Choroid plexus epithelial cell (primary cell): Measurements from ENCODE around the gene NHS.

ENCODE experiments used
- DNase-seq: peaks from one replicate; pipeline ENCODE4 v3.0.0-alpha.2; 2010; ENCODE audit warnings: low read depth
- H3K4me3 ChIP-seq: 2 replicates; pipeline ENCODE4 v1.5.1; 2011; ENCODE audit warnings: low read depth, mild to moderate bottlenecking, control low read depth, low read length, moderate library complexity
- TF ChIP-seq, protein P1 (sequence below): conservative IDR thresholded peaks from 2 replicates; pipeline ENCODE4 v1.5.1; 2011; ENCODE audit warnings: low read depth, mild to moderate bottlenecking, control low read depth, inconsistent platforms, low read length, moderate library complexity

Gene NHS

DNA sequence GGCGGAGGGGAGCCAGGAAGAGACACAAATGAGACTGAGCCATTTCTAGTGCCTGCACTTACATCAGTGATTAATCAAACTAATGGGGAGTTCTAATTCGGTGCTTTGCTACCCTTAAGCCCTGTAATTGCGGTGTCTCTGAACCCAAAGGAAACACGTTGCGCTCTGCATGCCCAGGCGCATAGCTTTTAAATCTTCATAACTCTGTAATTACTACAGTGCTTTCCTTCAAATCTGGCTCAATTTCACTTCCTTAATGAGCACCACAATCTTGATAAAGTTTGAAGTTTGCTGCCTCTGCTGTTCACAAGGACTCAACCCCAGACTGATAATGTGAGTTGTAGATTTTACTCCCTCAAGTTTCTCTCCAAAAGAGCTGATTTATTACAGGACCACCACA, 5.7 kb upstream of the NHS start:
- no peak overlapping the region for H3K4me3 ChIP-seq
- TF ChIP-seq, protein P1, sequence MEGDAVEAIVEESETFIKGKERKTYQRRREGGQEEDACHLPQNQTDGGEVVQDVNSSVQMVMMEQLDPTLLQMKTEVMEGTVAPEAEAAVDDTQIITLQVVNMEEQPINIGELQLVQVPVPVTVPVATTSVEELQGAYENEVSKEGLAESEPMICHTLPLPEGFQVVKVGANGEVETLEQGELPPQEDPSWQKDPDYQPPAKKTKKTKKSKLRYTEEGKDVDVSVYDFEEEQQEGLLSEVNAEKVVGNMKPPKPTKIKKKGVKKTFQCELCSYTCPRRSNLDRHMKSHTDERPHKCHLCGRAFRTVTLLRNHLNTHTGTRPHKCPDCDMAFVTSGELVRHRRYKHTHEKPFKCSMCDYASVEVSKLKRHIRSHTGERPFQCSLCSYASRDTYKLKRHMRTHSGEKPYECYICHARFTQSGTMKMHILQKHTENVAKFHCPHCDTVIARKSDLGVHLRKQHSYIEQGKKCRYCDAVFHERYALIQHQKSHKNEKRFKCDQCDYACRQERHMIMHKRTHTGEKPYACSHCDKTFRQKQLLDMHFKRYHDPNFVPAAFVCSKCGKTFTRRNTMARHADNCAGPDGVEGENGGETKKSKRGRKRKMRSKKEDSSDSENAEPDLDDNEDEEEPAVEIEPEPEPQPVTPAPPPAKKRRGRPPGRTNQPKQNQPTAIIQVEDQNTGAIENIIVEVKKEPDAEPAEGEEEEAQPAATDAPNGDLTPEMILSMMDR = no peak
- DNase-seq = no peak

DNA sequence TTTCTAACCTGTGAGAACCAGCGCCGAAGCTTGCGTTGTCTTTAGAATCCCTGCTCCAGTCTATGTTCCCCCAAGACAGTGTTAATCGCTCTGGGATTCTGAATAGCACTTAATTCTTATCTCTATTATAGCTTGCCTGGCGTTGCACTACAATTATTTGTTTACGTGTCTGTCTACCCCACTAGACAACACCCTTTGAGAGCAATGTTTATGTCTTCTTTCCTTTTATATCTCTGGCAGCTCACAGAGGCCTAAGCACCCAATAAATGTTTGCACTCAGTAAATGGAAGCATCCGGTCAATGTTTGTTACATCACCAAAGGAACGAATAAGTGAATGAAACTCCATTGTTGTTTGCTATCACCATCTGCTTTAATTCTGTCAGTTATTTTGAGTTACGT, 4.8 kb upstream of the NHS start:
- TF ChIP-seq, protein P1 = no peak
- no peak overlapping the region for H3K4me3 ChIP-seq
- no peak for DNase-seq

DNA sequence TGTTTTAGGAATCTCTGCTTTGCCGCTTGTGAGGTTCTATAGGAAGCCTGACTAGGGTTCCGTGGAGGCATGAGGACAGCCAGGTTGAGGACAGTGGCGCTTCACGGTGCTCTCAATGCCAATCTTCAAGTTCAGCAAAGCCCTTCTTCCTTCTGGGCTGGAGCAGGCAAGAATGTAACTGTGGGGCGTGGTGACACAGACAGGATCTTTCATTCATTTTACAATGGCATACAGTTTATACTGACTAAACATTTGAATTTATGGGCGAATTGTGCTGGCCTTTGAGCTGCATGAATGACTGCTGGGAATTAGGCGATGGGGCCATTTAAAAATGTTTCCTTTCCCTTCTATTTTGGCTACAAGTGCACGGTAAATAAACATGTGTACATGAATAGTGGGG, 2.9 kb upstream of the NHS start:
- no peak overlapping the region for H3K4me3 ChIP-seq
- DNase-seq = no peak
- TF ChIP-seq, protein P1 = no peak

DNA sequence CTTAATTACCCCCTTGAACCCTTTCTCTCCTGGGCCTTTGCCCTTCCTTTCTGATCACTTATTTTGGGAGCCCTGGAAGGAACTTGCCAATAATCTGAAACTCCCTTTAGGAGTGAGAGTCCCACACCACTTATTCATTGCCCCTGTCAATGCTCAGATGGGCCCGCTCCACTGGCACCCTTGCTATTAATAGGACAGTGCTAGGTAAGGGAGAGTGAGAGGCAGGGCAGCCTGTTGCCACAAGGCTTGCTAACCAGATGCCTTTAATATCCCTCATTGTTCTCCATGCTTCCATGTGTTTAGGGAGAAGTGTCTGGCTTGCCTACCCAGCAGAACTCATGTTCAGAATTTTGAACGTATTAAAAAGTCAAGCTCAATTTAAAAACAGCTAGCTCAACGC, 1.7 kb upstream of the NHS start:
- DNase-seq = no peak
- TF ChIP-seq, protein P1 = no peak
- H3K4me3 ChIP-seq = no peak overlapping the region

DNA sequence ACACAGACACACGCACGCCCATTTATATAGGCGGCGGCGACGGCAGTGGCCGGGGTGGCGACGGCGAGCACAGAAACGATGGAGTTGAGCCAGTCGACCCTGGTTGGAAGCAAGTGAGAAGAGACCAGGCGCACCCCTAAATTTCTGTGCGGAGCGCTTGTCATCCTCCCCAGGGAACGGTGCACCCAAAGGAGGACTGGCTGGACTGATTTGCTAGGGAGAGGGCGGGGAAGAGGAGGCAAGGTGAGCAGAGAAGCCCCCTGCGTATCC, 302 bp downstream of the NHS start:
- TF ChIP-seq, protein P1 = no peak
- peak overlapping the region; percentile 60 for H3K4me3 ChIP-seq
- no peak for DNase-seq

DNA sequence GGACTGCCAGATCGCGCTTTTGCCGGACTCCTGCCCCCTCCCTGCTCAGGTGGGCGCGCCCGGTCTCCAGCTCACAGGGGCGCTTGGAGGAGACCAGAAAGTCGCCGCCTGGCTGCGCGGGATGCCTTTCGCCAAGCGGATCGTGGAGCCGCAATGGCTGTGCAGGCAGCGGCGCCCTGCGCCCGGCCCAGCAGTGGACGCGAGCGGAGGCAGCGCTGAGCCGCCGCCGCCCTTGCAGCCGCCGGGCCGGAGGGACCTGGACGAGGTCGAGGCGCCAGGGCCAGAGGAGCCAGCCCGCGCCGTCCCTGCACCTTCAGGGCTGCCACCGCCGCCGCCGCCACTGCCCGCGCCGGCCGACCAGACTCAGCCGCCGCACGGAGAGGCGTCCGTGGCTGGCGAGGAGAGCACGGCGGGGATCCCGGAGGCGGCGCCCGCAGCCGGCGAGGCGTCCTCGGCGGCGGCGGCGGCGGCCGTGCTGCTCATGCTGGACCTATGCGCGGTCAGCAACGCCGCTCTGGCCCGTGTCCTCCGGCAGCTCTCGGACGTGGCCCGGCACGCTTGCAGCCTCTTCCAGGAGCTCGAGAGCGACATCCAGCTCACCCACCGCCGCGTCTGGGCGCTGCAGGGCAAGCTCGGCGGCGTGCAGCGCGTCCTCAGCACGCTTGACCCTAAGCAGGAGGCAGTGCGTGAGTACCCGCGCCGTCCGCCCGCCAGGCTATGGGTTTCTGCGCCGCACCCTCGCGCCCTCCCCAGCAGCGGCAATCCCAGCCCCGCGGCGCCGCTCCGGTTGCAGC, 834 bp downstream of the NHS start:
- peak overlapping the region; percentile 60 for H3K4me3 ChIP-seq
- TF ChIP-seq, protein P1 = no peak
- DNase-seq = peak; percentile 28

DNA sequence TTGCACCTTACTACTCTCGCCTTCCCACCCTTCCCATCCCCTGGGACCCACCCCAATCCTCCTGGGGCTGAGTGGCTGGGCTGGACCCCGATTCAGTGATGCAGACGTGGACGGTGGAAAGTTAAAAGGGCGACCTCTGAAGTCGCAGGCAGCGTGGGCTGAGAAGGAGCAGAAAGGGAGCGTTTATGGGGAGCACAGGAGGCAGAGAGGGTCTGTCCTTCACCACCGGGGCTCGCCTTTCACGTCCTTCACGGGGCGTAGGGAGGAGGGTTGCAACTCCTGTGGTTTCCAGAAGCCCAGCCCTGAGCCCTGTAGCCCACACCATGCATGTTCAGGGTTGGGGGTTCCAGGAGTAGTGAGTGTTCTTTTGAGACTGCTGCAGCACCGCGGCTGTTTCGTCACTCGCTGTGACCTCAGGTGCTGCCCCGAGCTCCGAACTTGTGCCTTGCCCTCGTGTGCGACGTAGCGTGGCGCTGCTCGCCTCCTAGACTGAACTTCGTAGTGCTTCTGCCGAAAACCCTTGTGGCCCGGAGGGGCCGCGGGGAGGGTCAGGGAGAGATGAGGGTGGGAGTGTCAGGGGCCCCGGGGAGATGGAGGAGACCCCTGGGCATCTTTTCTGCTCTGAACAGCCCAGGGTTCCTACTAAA, 1.6 kb downstream of the NHS start:
- TF ChIP-seq, protein P1 = no peak
- peak; percentile 2 for DNase-seq
- peak overlapping the region; percentile 60 for H3K4me3 ChIP-seq
